ENCODE data around the gene WDFY4.

DNA sequence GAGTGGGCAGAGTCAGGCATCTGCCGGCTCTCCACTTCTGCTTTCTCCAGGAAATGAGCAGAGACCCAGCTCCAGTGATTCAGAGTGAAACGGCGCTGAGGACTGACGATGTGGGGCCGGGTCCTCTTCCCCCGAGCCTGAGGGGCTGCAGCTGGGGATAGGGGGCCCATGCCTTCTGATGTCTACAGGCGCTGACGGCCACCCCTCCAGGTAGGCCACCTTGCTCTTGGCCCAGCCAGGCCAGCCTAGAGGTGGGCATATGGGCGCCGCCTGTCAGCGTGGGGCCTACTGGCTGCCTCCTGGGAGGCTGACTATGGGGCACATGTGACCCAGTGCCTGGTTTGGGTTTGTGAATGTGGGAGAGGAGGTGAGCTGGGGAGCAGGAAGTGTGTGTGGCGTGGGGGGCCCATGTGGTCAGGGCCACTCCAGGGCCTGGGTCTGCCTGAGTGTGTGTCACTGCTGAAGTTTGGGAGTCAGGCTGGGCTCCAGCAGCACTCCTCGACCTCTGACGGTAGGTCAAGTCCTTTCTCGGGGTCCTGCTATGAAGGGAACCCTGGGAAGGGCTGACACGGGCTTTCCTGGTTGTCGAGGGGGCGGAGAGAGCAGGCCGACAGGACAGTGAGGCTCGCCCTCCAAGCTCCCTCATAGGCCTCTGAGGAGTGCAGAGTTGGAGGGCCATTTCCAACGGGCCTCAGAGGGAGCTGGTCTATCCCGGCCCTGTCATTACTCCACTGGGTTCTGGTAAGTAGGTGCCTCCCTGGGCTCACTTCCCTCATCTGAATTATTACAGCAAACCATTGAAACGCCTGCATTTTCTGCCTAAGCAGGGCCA lies at the start of gene WDFY4:
- TF ChIP-seq POLR2AphosphoS2 (conservative IDR thresholded peaks at IDR 0.05; ENCODE audit: low read length) (no peak), RNF2 (IDR thresholded peaks at IDR 0.05; ENCODE audit: borderline replicate concordance, low read depth) (no peak), GATA3 (IDR thresholded peaks at IDR 0.05; ENCODE audit: borderline replicate concordance) (no peak), MYC (IDR thresholded peaks at IDR 0.05; ENCODE audit: borderline replicate concordance, low read length) (no peak), E2F6 (IDR thresholded peaks at IDR 0.05; ENCODE audit: borderline replicate concordance, low read depth) (no peak), CHD4 (IDR thresholded peaks at IDR 0.05; ENCODE audit: borderline replicate concordance) (no peak), POLR2A (IDR thresholded peaks at IDR 0.05; ENCODE audit: low read length) (no peak)
- TF ChIP-seq, protein P1, sequence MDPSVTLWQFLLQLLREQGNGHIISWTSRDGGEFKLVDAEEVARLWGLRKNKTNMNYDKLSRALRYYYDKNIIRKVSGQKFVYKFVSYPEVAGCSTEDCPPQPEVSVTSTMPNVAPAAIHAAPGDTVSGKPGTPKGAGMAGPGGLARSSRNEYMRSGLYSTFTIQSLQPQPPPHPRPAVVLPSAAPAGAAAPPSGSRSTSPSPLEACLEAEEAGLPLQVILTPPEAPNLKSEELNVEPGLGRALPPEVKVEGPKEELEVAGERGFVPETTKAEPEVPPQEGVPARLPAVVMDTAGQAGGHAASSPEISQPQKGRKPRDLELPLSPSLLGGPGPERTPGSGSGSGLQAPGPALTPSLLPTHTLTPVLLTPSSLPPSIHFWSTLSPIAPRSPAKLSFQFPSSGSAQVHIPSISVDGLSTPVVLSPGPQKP (IDR thresholded peaks at IDR 0.05; ENCODE audit: low read depth, low read length), result no peak
- TF ChIP-seq, protein P2, sequence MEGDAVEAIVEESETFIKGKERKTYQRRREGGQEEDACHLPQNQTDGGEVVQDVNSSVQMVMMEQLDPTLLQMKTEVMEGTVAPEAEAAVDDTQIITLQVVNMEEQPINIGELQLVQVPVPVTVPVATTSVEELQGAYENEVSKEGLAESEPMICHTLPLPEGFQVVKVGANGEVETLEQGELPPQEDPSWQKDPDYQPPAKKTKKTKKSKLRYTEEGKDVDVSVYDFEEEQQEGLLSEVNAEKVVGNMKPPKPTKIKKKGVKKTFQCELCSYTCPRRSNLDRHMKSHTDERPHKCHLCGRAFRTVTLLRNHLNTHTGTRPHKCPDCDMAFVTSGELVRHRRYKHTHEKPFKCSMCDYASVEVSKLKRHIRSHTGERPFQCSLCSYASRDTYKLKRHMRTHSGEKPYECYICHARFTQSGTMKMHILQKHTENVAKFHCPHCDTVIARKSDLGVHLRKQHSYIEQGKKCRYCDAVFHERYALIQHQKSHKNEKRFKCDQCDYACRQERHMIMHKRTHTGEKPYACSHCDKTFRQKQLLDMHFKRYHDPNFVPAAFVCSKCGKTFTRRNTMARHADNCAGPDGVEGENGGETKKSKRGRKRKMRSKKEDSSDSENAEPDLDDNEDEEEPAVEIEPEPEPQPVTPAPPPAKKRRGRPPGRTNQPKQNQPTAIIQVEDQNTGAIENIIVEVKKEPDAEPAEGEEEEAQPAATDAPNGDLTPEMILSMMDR (IDR thresholded peaks at IDR 0.05), result no peak
